ENCODE results near the gene PIK3R1. TPM values are rescaled to one million over a fixed set of nuclear protein-coding genes. Genes with fewer than 3 reads are reported as not detected.

PIK3R1 gene
- total and polyA plus RNA-seq, 10 donors, result 4.9 to 200 (median 108) TPM

- Histone ChIP-seq H3K4me1 (peaks cover 13 to 21% (median 17%) of the 10 kb centered on the region in 6 donors), H3K4me3 (no peak overlapping the region), H3K9me3 (no peaks in the 10 kb centered on the region), H3K36me3 (no peaks in the 10 kb centered on the region), H3K27me3 (replicated peaks in 1 of 7) (no peaks in the 10 kb centered on the region), H3K27ac (no peak overlapping the region)
- 78 to 92% (median 87%) methylated on average over 7 of the region's 7 CpGs for WGBS, 5 donors
- intact Hi-C loops (cut with DNase I; ENCODE audit: low total_unique reads), result no loop called here
- TF ChIP-seq POLR2A (IDR thresholded peaks at IDR 0.05), result no peak
- TF ChIP-seq, protein P1, sequence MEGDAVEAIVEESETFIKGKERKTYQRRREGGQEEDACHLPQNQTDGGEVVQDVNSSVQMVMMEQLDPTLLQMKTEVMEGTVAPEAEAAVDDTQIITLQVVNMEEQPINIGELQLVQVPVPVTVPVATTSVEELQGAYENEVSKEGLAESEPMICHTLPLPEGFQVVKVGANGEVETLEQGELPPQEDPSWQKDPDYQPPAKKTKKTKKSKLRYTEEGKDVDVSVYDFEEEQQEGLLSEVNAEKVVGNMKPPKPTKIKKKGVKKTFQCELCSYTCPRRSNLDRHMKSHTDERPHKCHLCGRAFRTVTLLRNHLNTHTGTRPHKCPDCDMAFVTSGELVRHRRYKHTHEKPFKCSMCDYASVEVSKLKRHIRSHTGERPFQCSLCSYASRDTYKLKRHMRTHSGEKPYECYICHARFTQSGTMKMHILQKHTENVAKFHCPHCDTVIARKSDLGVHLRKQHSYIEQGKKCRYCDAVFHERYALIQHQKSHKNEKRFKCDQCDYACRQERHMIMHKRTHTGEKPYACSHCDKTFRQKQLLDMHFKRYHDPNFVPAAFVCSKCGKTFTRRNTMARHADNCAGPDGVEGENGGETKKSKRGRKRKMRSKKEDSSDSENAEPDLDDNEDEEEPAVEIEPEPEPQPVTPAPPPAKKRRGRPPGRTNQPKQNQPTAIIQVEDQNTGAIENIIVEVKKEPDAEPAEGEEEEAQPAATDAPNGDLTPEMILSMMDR (IDR thresholded peaks at IDR 0.05 in 8 of 11, conservative IDR thresholded peaks at IDR 0.05 in 3 of 11), result no peak
- no peak for TF ChIP-seq POLR2AphosphoS5 (IDR thresholded peaks at IDR 0.05)
- DNase-seq, result no peak
Measured at GRCh38 chr5:68189171-68189570, 26.4 kb upstream of the PIK3R1 start.

- no peaks in the 10 kb centered on the region for H3K27me3 ChIP-seq (replicated peaks in 1 of 7)
- H3K36me3 ChIP-seq, result no peaks in the 10 kb centered on the region
- no peaks in the 10 kb centered on the region for H3K9me3 ChIP-seq
- TF ChIP-seq POLR2A (IDR thresholded peaks at IDR 0.05), result no peak
- no peak for TF ChIP-seq POLR2AphosphoS5 (IDR thresholded peaks at IDR 0.05)
- TF ChIP-seq, protein P1 (IDR thresholded peaks at IDR 0.05 in 8 of 11, conservative IDR thresholded peaks at IDR 0.05 in 3 of 11), result no peak
- DNase-seq, result no peak
- no peak overlapping the region for H3K27ac ChIP-seq
- H3K4me3 ChIP-seq, result no peak overlapping the region
- peaks cover 13 to 26% (median 17%) of the 10 kb centered on the region in 6 donors for H3K4me1 ChIP-seq
- 92 to 98% (median 94%) methylated on average over 5 of the region's 5 CpGs for WGBS, 5 donors
- intact Hi-C loops (cut with DNase I; ENCODE audit: low total_unique reads), result no loop called here
Measured at GRCh38 chr5:68189613-68190012, 25.9 kb upstream of the PIK3R1 start.

DNA sequence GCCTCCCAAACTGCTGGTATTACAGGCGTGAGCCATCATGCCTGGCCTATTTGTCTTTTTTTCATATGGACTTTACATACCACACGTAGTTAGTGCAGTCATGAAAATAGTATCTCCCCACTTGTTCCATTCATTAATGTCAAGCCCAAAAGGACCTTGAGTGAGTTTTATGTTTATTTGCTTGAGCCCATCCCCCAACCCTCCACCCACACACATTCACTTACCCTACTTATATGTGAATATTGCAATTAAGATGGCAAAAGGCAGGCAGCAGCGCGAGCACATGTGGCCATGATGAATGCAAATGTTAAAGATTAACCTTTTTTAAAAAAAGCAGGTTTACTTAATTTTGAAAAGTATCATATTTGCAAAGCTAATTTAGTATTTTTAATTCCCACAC, 24.9 kb upstream of the PIK3R1 start:
- intact Hi-C loops (cut with DNase I; ENCODE audit: low total_unique reads), result no loop called here
- TF ChIP-seq POLR2A (IDR thresholded peaks at IDR 0.05) (no peak), POLR2AphosphoS5 (IDR thresholded peaks at IDR 0.05) (no peak)
- TF ChIP-seq, protein P1 (IDR thresholded peaks at IDR 0.05 in 8 of 11, conservative IDR thresholded peaks at IDR 0.05 in 3 of 11), result no peak
- H3K27me3 ChIP-seq (replicated peaks in 1 of 7), result no peaks in the 10 kb centered on the region
- no peak overlapping the region for H3K4me3 ChIP-seq
- no peak for DNase-seq
- 95 to 99% (median 97%) methylated on average over 4 of the region's 4 CpGs for WGBS, 5 donors
- peaks cover 13 to 27% (median 19%) of the 10 kb centered on the region in 6 donors for H3K4me1 ChIP-seq
- no peak overlapping the region for H3K27ac ChIP-seq
- H3K36me3 ChIP-seq, result no peaks in the 10 kb centered on the region
- H3K9me3 ChIP-seq, result no peaks in the 10 kb centered on the region

GRCh38 chr5:68191083-68191791, 24.3 kb upstream of the PIK3R1 start:
- intact Hi-C loops (cut with DNase I; ENCODE audit: low total_unique reads), result no loop called here
- WGBS, 5 donors, result 86 to 100% (median 96%) methylated on average over 1 of the region's 1 CpG
- TF ChIP-seq POLR2AphosphoS5 (IDR thresholded peaks at IDR 0.05) (no peak), POLR2A (IDR thresholded peaks at IDR 0.05) (no peak)
- TF ChIP-seq, protein P1 (IDR thresholded peaks at IDR 0.05 in 8 of 11, conservative IDR thresholded peaks at IDR 0.05 in 3 of 11), result no peak
- no peak overlapping the region for H3K4me3 ChIP-seq
- H3K4me1 ChIP-seq, result peaks cover 13 to 27% (median 19%) of the 10 kb centered on the region in 6 donors
- H3K27me3 ChIP-seq (replicated peaks in 1 of 7), result no peaks in the 10 kb centered on the region
- no peak for DNase-seq
- no peaks in the 10 kb centered on the region for H3K36me3 ChIP-seq
- no peaks in the 10 kb centered on the region for H3K9me3 ChIP-seq
- no peak overlapping the region for H3K27ac ChIP-seq
